GM12872 (cell line): ENCODE data around the gene PCDHAC1.

Experiments
- CTCF ChIP-seq: IDR thresholded peaks from 3 replicates; pipeline ENCODE4 v1.5.1; 2011; ENCODE audit warnings: low read depth, mild to moderate bottlenecking, low read length, moderate library complexity; ENCODE audit not compliant: insufficient read depth

The PCDHAC1 gene

GRCh38 chr5:140977003-140977402 is 50.9 kb downstream of the PCDHAC1 start:
- no peak for TF ChIP-seq CTCF

- TF ChIP-seq CTCF, result no peak
These were observed 52.2 kb downstream of the PCDHAC1 start for GRCh38 chr5:140978260-140978659.

- TF ChIP-seq CTCF, result no peak
These were observed 52.9 kb downstream of the PCDHAC1 start for GRCh38 chr5:140978983-140979382.
